ENCODE measurements around the gene UBE2E1.

Gene UBE2E1

DNA sequence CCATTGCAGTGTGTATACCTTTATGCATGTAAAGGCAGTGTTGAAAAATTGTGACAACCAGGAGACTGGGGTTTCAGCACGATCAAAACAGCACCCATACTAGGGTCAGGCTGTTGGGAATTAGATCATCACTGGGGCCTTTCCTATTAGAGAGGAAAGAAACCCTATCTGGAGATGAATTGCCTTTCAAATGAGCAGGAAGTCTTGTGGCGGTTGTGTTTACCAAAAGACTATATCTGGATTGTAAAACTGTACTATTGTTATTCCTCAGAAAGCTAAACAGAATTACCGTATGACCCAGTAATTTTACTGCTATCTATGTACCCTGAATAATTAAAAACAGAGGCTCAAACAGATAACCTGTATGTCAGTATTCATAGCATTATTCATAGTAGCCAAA, 10.1 kb downstream of the UBE2E1 start:
- no peaks in the 10 kb centered on the region for H3K9me3 ChIP-seq
- TF ChIP-seq, protein P1, sequence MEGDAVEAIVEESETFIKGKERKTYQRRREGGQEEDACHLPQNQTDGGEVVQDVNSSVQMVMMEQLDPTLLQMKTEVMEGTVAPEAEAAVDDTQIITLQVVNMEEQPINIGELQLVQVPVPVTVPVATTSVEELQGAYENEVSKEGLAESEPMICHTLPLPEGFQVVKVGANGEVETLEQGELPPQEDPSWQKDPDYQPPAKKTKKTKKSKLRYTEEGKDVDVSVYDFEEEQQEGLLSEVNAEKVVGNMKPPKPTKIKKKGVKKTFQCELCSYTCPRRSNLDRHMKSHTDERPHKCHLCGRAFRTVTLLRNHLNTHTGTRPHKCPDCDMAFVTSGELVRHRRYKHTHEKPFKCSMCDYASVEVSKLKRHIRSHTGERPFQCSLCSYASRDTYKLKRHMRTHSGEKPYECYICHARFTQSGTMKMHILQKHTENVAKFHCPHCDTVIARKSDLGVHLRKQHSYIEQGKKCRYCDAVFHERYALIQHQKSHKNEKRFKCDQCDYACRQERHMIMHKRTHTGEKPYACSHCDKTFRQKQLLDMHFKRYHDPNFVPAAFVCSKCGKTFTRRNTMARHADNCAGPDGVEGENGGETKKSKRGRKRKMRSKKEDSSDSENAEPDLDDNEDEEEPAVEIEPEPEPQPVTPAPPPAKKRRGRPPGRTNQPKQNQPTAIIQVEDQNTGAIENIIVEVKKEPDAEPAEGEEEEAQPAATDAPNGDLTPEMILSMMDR (IDR thresholded peaks at IDR 0.05), result no peak
- peaks cover 0 to 4% of the 10 kb centered on the region in 2 experiments for H3K4me1 ChIP-seq (ENCODE audit: control insufficient read depth in 1 of 2, insufficient read depth in 1 of 2, low read depth in 1 of 2, low read length in 1 of 2)
- H3K27me3 ChIP-seq, result no peaks in the 10 kb centered on the region
- H3K36me3 ChIP-seq, result peaks cover 9% of the 10 kb centered on the region
- H3K27ac ChIP-seq, result no peak overlapping the region
- H3K4me3 ChIP-seq (ENCODE audit: low read depth in 1 of 2, low read length in 1 of 2), result no peak overlapping the region

GRCh38 chr3:23816721-23817120, 11.0 kb downstream of the UBE2E1 start:
- H3K27ac ChIP-seq, result no peak overlapping the region
- H3K27me3 ChIP-seq, result no peaks in the 10 kb centered on the region
- no peak overlapping the region for H3K4me3 ChIP-seq (ENCODE audit: low read depth in 1 of 2, low read length in 1 of 2)
- TF ChIP-seq, protein P1 (IDR thresholded peaks at IDR 0.05), result no peak
- peaks cover 9% of the 10 kb centered on the region for H3K36me3 ChIP-seq
- H3K9me3 ChIP-seq, result no peaks in the 10 kb centered on the region
- H3K4me1 ChIP-seq (ENCODE audit: control insufficient read depth in 1 of 2, insufficient read depth in 1 of 2, low read depth in 1 of 2, low read length in 1 of 2), result no peaks in the 10 kb centered on the region

DNA sequence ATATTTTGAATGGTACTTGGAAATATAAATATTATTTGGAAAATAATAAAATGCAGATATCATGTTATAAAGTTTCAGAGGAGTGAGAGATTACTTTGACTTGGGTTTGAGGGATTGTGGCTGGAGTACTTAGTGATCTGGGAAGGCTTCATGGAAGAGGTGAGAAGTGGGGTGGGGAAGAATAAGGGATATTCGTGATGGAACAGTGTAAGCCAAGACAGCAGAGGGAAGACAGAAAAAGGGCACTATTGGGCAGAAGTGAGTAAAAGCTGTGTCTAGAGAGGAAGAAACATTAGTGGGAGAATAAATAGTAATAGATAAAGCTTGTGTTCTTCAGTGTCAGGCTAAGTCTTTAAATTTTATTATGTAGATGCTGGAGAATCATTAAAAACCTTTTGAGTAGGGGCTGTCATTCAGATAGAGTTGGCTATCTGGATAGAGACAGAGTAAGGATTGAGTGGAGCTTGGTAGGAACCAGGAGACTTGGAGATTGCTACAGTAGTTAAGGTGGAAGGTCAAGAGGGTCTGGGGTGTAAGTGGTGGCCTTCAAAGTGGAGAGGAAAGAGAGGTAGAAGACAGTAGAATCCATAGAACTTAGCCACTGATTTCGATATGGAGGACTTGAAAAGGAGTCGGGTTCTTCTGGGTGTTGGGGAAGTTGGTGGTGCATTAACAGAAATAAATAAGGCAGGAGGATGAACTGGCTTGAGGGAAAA, 11.9 kb downstream of the UBE2E1 start:
- H3K4me3 ChIP-seq (ENCODE audit: low read depth in 1 of 2, low read length in 1 of 2), result no peak overlapping the region
- no peaks in the 10 kb centered on the region for H3K4me1 ChIP-seq (ENCODE audit: control insufficient read depth in 1 of 2, insufficient read depth in 1 of 2, low read depth in 1 of 2, low read length in 1 of 2)
- TF ChIP-seq, protein P1 (IDR thresholded peaks at IDR 0.05), result no peak
- H3K27ac ChIP-seq, result no peak overlapping the region
- no peaks in the 10 kb centered on the region for H3K9me3 ChIP-seq
- H3K36me3 ChIP-seq, result peaks cover 9% of the 10 kb centered on the region
- no peaks in the 10 kb centered on the region for H3K27me3 ChIP-seq

GRCh38 chr3:23819599-23820360, 14.0 kb downstream of the UBE2E1 start:
- Histone ChIP-seq H3K27me3 (no peaks in the 10 kb centered on the region), H3K36me3 (peaks cover 5% of the 10 kb centered on the region), H3K9me3 (no peaks in the 10 kb centered on the region), H3K4me3 (ENCODE audit: low read depth in 1 of 2, low read length in 1 of 2) (no peak overlapping the region), H3K4me1 (ENCODE audit: control insufficient read depth in 1 of 2, insufficient read depth in 1 of 2, low read depth in 1 of 2, low read length in 1 of 2) (no peaks in the 10 kb centered on the region), H3K27ac (no peak overlapping the region)
- TF ChIP-seq, protein P1 (IDR thresholded peaks at IDR 0.05), result no peak

- H3K27ac ChIP-seq, result no peak overlapping the region
Observed at GRCh38 chr3:23820888-23821287, 15.1 kb downstream of the UBE2E1 start.

More at GRCh38 chr3:23820888-23821287, 15.1 kb downstream of the UBE2E1 start:
- Histone ChIP-seq H3K4me3 (ENCODE audit: low read depth in 1 of 2, low read length in 1 of 2) (no peak overlapping the region), H3K9me3 (no peaks in the 10 kb centered on the region), H3K36me3 (peaks cover 5% of the 10 kb centered on the region), H3K4me1 (ENCODE audit: control insufficient read depth in 1 of 2, insufficient read depth in 1 of 2, low read depth in 1 of 2, low read length in 1 of 2) (no peaks in the 10 kb centered on the region), H3K27me3 (no peaks in the 10 kb centered on the region)
- TF ChIP-seq, protein P1 (IDR thresholded peaks at IDR 0.05), result no peak
